NCI-H1092 (cell line): ENCODE measurements around the gene ATP6V0D1.
"Not testable (repeated sequence)": the region's sequence is repeated elsewhere in the genome, so short reads cannot be mapped to it uniquely, and the experiment has no call there.

Source experiments
- DNase-seq: peaks from one replicate; lab custom pipeline; 2025; lab: John Stamatoyannopoulos, UW

ATP6V0D1 gene

GRCh38 chr16:67480833-67481560 lies at the start of gene ATP6V0D1:
ATP6V0D1 (minus strand) TSS chr16:67481157; CDS start chr16:67481086, 71 bp downstream.
- peak; percentile 98 for DNase-seq

- DNase-seq, result no peak
Observed at GRCh38 chr16:67530013-67530939, 49.3 kb upstream of the ATP6V0D1 start.

GRCh38 chr16:67529582-67530012 lies 48.6 kb upstream of the ATP6V0D1 start:
- DNase-seq, result no peak

GRCh38 chr16:67528870-67529581 lies 48.1 kb upstream of the ATP6V0D1 start:
- DNase-seq, result peak; percentile 16

GRCh38 chr16:67528222-67528869 lies 47.4 kb upstream of the ATP6V0D1 start, which contains the start of gene RIPOR1:
RIPOR1 (plus strand) TSS chr16:67528829; CDS start chr16:67538447, 9,618 bp downstream.
- no peak for DNase-seq

- DNase-seq, result no peak
Observed at GRCh38 chr16:67526149-67526791, 45.3 kb upstream of the ATP6V0D1 start.

- DNase-seq, result no peak
Observed at GRCh38 chr16:67525176-67525860, 44.4 kb upstream of the ATP6V0D1 start.

- peak; percentile 94 for DNase-seq
Observed at GRCh38 chr16:67521095-67521804, 40.3 kb upstream of the ATP6V0D1 start.

- no peak for DNase-seq
Observed at GRCh38 chr16:67519242-67519641, 38.3 kb upstream of the ATP6V0D1 start.

- no peak for DNase-seq
Observed at GRCh38 chr16:67518676-67519075, 37.7 kb upstream of the ATP6V0D1 start.

- no peak for DNase-seq
Observed at GRCh38 chr16:67517661-67518423, 36.9 kb upstream of the ATP6V0D1 start.

GRCh38 chr16:67517155-67517445 lies 36.1 kb upstream of the ATP6V0D1 start:
- DNase-seq, result no peak

- DNase-seq, result no peak
Observed at GRCh38 chr16:67516296-67517154, 35.6 kb upstream of the ATP6V0D1 start.

GRCh38 chr16:67514382-67514828 lies 33.4 kb upstream of the ATP6V0D1 start:
- DNase-seq, result peak; percentile 79

- DNase-seq, result not testable (repeated sequence)
Observed at GRCh38 chr16:67513892-67514291, 32.9 kb upstream of the ATP6V0D1 start.

GRCh38 chr16:67509016-67509415 lies 28.1 kb upstream of the ATP6V0D1 start:
- DNase-seq, result no peak

- DNase-seq, result no peak
Observed at GRCh38 chr16:67506468-67506867, 25.5 kb upstream of the ATP6V0D1 start.
